Measurements from ENCODE around the gene SSBP3. TPM values are rescaled to one million over a fixed set of nuclear protein-coding genes. Genes with fewer than 3 reads are reported as not detected.

Gene SSBP3
- polyA plus RNA-seq, 3 donors = 105 to 116 (median 109) TPM

- no peak for DNase-seq
Observed at GRCh38 chr1:54290506-54291184, 115.5 kb downstream of the SSBP3 start.

- no peak for DNase-seq
Observed at GRCh38 chr1:54289712-54290233, 116.4 kb downstream of the SSBP3 start.

- no peak for DNase-seq
Observed at GRCh38 chr1:54287801-54288211, 118.4 kb downstream of the SSBP3 start.

- DNase-seq = peak; percentile 86
Observed at GRCh38 chr1:54287176-54287650, 119.0 kb downstream of the SSBP3 start.

GRCh38 chr1:54285815-54286345 is 120.3 kb downstream of the SSBP3 start:
- no peak for DNase-seq

GRCh38 chr1:54284781-54285529 is 121.2 kb downstream of the SSBP3 start:
- DNase-seq = no peak

- DNase-seq = no peak
Observed at GRCh38 chr1:54283635-54284385, 122.4 kb downstream of the SSBP3 start.

- DNase-seq = no peak
Observed at GRCh38 chr1:54282101-54282847, 123.9 kb downstream of the SSBP3 start.

GRCh38 chr1:54280651-54281050 is 125.5 kb downstream of the SSBP3 start:
- no peak for DNase-seq

- no peak for DNase-seq
Observed at GRCh38 chr1:54279457-54279856, 126.7 kb downstream of the SSBP3 start.

- DNase-seq = no peak
Observed at GRCh38 chr1:54278941-54279422, 127.2 kb downstream of the SSBP3 start.

- DNase-seq = no peak
Observed at GRCh38 chr1:54277451-54278341, 128.5 kb downstream of the SSBP3 start.

GRCh38 chr1:54276617-54277450 is 129.4 kb downstream of the SSBP3 start:
- DNase-seq = no peak

GRCh38 chr1:54275349-54275748 is 130.8 kb downstream of the SSBP3 start:
- no peak for DNase-seq

GRCh38 chr1:54274881-54275280 is 131.3 kb downstream of the SSBP3 start:
- DNase-seq = no peak

GRCh38 chr1:54274448-54274847 is 131.7 kb downstream of the SSBP3 start:
- no peak for DNase-seq

GRCh38 chr1:54273795-54274163 is 132.4 kb downstream of the SSBP3 start:
- no peak for DNase-seq

GRCh38 chr1:54273092-54273794 is 133.0 kb downstream of the SSBP3 start:
- peak; percentile 98 for DNase-seq

- no peak for DNase-seq
Observed at GRCh38 chr1:54272772-54273091, 133.5 kb downstream of the SSBP3 start.

Data from renal pelvis (tissue), 4 donors.